Keratinocyte (primary cell): ENCODE data around the gene DEF6. TPM values are rescaled to one million over a fixed set of nuclear protein-coding genes. Genes with fewer than 3 reads are reported as not detected.

ENCODE experiments used
- DNase-seq: peaks from one replicate; pipeline ENCODE4 v3.0.0-alpha.2; 2011; ENCODE audit warnings: low read depth, missing footprints, low spot score
- FAIRE-seq: peaks from 2 replicates; lab custom pipeline; 2011; peaks lifted over from hg19 to GRCh38; lab: Jason Lieb, UNC
- H2AFZ ChIP-seq: 2 replicates; pipeline ENCODE4 v1.6.0; 2012; ENCODE audit warnings: low read length, control low read depth, inconsistent platforms; ENCODE audit not compliant: control insufficient read depth
- H3K27ac ChIP-seq: 2 replicates; pipeline ENCODE4 v1.5.1; 2011; ENCODE audit warnings: low read length; ENCODE audit not compliant: control insufficient read depth, insufficient read depth
- H3K27me3 ChIP-seq: 3 replicates; pipeline ENCODE4 v1.6.0; 2011; ENCODE audit warnings: low read length; ENCODE audit not compliant: control insufficient read depth, insufficient read depth; ENCODE audit errors: extremely low read depth
- H3K36me3 ChIP-seq, 2 experiments: 2 replicates in 1 of 2; 3 replicates in 1 of 2; pipeline ENCODE4 v1.5.1; 2011; ENCODE audit warnings: low read length in 2 of 2, mild to moderate bottlenecking in 1 of 2; ENCODE audit not compliant: control insufficient read depth in 2 of 2, insufficient read depth in 2 of 2; ENCODE audit errors: extremely low read depth in 1 of 2
- H3K4me1 ChIP-seq: 3 replicates; pipeline ENCODE4 v1.5.1; 2011; ENCODE audit warnings: low read length; ENCODE audit not compliant: control insufficient read depth, insufficient read depth; ENCODE audit errors: extremely low read depth
- H3K4me2 ChIP-seq: 3 replicates; pipeline ENCODE4 v1.6.0; 2011; ENCODE audit warnings: low read depth, low read length; ENCODE audit not compliant: control insufficient read depth, insufficient read depth; ENCODE audit errors: extremely low read depth
- H3K4me3 ChIP-seq, 3 experiments: fragments of 200-600 bp in 1 of 3; sonication (generic) in 1 of 3; 2 replicates in 2 of 3; 3 replicates in 1 of 3; pipeline ENCODE4 v1.5.1; 2011 to 2016; ENCODE audit warnings: low read length in 3 of 3, mild to moderate bottlenecking in 3 of 3, control low read depth in 2 of 3, inconsistent platforms in 1 of 3, low read depth in 1 of 3, mixed read lengths in 1 of 3, mixed run types in 1 of 3, moderate library complexity in 1 of 3; ENCODE audit not compliant: control insufficient read depth in 2 of 3, insufficient read depth in 2 of 3; ENCODE audit errors: extremely low read depth in 1 of 3
- H3K79me2 ChIP-seq: 2 replicates; pipeline ENCODE4 v1.6.0; 2012; ENCODE audit warnings: low read length; ENCODE audit not compliant: control insufficient read depth, insufficient read depth
- H3K9ac ChIP-seq: 3 replicates; pipeline ENCODE4 v1.6.0; 2011; ENCODE audit warnings: low read length; ENCODE audit not compliant: control insufficient read depth, insufficient read depth; ENCODE audit errors: extremely low read depth
- H3K9me1 ChIP-seq: 3 replicates; pipeline ENCODE4 v1.6.0; 2011; ENCODE audit warnings: low read length; ENCODE audit not compliant: control insufficient read depth, insufficient read depth; ENCODE audit errors: extremely low read depth
- H3K9me3 ChIP-seq: 2 replicates; pipeline ENCODE4 v1.5.1; 2012; ENCODE audit warnings: low read depth, low read length; ENCODE audit not compliant: control insufficient read depth
- H4K20me1 ChIP-seq: 3 replicates; pipeline ENCODE4 v1.6.0; 2011; ENCODE audit warnings: low read length; ENCODE audit not compliant: control insufficient read depth, insufficient read depth; ENCODE audit errors: extremely low read depth
- CTCF ChIP-seq, 3 experiments: IDR thresholded peaks in 1 of 3; conservative IDR thresholded peaks in 1 of 3; optimal IDR thresholded peaks in 1 of 3; 2 replicates in 2 of 3; 3 replicates in 1 of 3; pipeline versions ENCODE3 to v1.5.1; 2011; ENCODE audit warnings: low read length in 3 of 3, mild to moderate bottlenecking in 3 of 3, moderate library complexity in 2 of 3, control low read depth in 1 of 3, inconsistent platforms in 1 of 3; ENCODE audit not compliant: insufficient read depth in 2 of 3; ENCODE audit errors: extremely low read depth in 1 of 3
- EZH2 ChIP-seq: IDR thresholded peaks from one replicate; pipeline ENCODE4 v1.6.1; 2012; ENCODE audit warnings: inconsistent platforms, mild to moderate bottlenecking, low read length, moderate library complexity
- dilution Hi-C: fragments of 300-500 bp; cut with MboI; formaldehyde crosslinking; loops from one replicate; pipeline ENCODE4 v1.7.0; 2020; ENCODE audit warnings: low sequenced_read_pairs; ENCODE audit not compliant: extremely low pct_ligation_motif_present
- polyA plus RNA-seq, 5 experiments: library from polyadenylated mRNA; depleted of rRNA in 3 of 5; stranded (reverse) in 3 of 5; stranded (forward) in 1 of 5; unstranded in 1 of 5; fragments of >200 nt; gene quantifications; 1 replicate in 1 of 5; 2 replicates in 3 of 5; 3 replicates in 1 of 5; pipeline versions ENCODE4 v1.2.1 to v1.2.3, GENCODE V29; 2011 to 2012; ENCODE audit warnings: missing spikeins in 2 of 5, low read depth in 1 of 5, low replicate concordance in 1 of 5

Gene DEF6
- polyA plus RNA-seq, 1 donor (not counting 4 experiments of a cell fraction or from before 2014, with no cell fraction given) = 17.3 TPM

- Histone ChIP-seq H3K4me3 (peak overlapping the region; percentile 15 to 66 (median 42)), H3K9ac (peak overlapping the region; percentile 78), H3K27ac (peak overlapping the region; percentile 87), H3K9me1 (no peaks in the 10 kb centered on the region), H4K20me1 (no peaks in the 10 kb centered on the region), H3K9me3 (no peaks in the 10 kb centered on the region), H3K79me2 (peaks cover 33% of the 10 kb centered on the region), H3K4me1 (peaks cover 43% of the 10 kb centered on the region), H2AFZ (peak overlapping the region; percentile 77), H3K4me2 (peak overlapping the region; percentile 76), H3K36me3 (peaks cover 0 to 14% of the 10 kb centered on the region in 2 experiments), H3K27me3 (no peaks in the 10 kb centered on the region)
- DNase-seq (peak; percentile 58), FAIRE-seq (peak; percentile 81)
- no peak for TF ChIP-seq EZH2
- TF ChIP-seq CTCF (optimal IDR thresholded peaks at IDR 0.05 in 1 of 3, IDR thresholded peaks at IDR 0.05 in 1 of 3, conservative IDR thresholded peaks at IDR 0.05 in 1 of 3; ENCODE audit: extremely low read depth in 1 of 3, insufficient read depth in 2 of 3, low read length in 3 of 3) = no peak
- dilution Hi-C loops = no loop called here
These were observed 5.1 kb downstream of the DEF6 start for GRCh38 chr6:35302604-35303241.

GRCh38 chr6:35304299-35304698 is 6.7 kb downstream of the DEF6 start:
- no peak for FAIRE-seq
- Histone ChIP-seq H3K27me3 (no peaks in the 10 kb centered on the region), H3K9me1 (no peaks in the 10 kb centered on the region), H2AFZ (no peak overlapping the region), H3K9ac (no peak overlapping the region), H4K20me1 (no peaks in the 10 kb centered on the region), H3K4me3 (no peak overlapping the region), H3K79me2 (peaks cover 22% of the 10 kb centered on the region), H3K27ac (no peak overlapping the region), H3K36me3 (peaks cover 0 to 14% of the 10 kb centered on the region in 2 experiments), H3K9me3 (no peaks in the 10 kb centered on the region), H3K4me1 (peaks cover 27% of the 10 kb centered on the region), H3K4me2 (no peak overlapping the region)
- dilution Hi-C loops = no loop called here
- no peak for DNase-seq
- TF ChIP-seq EZH2 (no peak), CTCF (optimal IDR thresholded peaks at IDR 0.05 in 1 of 3, IDR thresholded peaks at IDR 0.05 in 1 of 3, conservative IDR thresholded peaks at IDR 0.05 in 1 of 3; ENCODE audit: extremely low read depth in 1 of 3, insufficient read depth in 2 of 3, low read length in 3 of 3) (no peak)
